ENCODE measurements around the gene TSEN34.
"Not testable (repeated sequence)": the region's sequence is repeated elsewhere in the genome, so short reads cannot be mapped to it uniquely, and the experiment has no call there.

DNA sequence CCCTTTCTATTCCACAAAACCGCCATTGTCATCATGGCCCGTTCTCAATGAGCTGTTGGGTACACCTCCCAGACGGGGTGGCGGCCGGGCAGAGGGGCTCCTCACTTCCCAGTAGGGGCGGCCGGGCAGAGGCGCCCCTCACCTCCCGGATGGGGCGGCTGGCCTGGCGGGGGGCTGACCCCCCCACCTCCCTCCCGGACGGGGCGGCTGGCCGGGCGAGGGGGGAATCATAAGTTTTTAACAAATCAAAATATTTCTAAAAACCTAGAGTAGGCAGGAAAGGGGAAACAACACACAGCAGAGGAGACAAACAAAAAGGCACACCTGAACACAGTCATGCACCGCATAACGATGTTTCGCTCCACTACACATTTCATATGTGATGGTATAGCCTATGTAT is 23.6 kb downstream of the TSEN34 start:
- TF ChIP-seq, protein P1, sequence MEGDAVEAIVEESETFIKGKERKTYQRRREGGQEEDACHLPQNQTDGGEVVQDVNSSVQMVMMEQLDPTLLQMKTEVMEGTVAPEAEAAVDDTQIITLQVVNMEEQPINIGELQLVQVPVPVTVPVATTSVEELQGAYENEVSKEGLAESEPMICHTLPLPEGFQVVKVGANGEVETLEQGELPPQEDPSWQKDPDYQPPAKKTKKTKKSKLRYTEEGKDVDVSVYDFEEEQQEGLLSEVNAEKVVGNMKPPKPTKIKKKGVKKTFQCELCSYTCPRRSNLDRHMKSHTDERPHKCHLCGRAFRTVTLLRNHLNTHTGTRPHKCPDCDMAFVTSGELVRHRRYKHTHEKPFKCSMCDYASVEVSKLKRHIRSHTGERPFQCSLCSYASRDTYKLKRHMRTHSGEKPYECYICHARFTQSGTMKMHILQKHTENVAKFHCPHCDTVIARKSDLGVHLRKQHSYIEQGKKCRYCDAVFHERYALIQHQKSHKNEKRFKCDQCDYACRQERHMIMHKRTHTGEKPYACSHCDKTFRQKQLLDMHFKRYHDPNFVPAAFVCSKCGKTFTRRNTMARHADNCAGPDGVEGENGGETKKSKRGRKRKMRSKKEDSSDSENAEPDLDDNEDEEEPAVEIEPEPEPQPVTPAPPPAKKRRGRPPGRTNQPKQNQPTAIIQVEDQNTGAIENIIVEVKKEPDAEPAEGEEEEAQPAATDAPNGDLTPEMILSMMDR (IDR thresholded peaks at IDR 0.05) = not testable (repeated sequence)
- not testable (repeated sequence) for TF ChIP-seq POLR2A (IDR thresholded peaks at IDR 0.05)

All from heart left ventricle (tissue), 13 donors.